Fibroblast of lung (primary cell): ENCODE data around the gene BIRC5. TPM values are rescaled to one million over a fixed set of nuclear protein-coding genes. Genes with fewer than 3 reads are reported as not detected.

Source experiments
- DNase-seq, 2 donors: peaks; one replicate each; pipeline versions ENCODE4 v3.0.0 to v3.0.0-alpha.2; 2010; ENCODE audit warnings: low read depth in 2 of 2
- H2AFZ ChIP-seq: 2 replicates; pipeline ENCODE4 v1.5.1; 2012; ENCODE audit warnings: low read length, control low read depth, inconsistent platforms
- H3K27ac ChIP-seq: 2 replicates; pipeline ENCODE4 v1.5.1; 2011; ENCODE audit warnings: low read length, control low read depth; ENCODE audit not compliant: insufficient read depth
- H3K27me3 ChIP-seq: 2 replicates; pipeline ENCODE4 v1.5.1; 2011; ENCODE audit warnings: mild to moderate bottlenecking, low read length; ENCODE audit not compliant: control insufficient read depth, insufficient read depth
- H3K36me3 ChIP-seq: 2 replicates; pipeline ENCODE4 v1.5.1; 2011; ENCODE audit warnings: low read length; ENCODE audit not compliant: control insufficient read depth, insufficient read depth
- H3K4me1 ChIP-seq: 2 replicates; pipeline ENCODE4 v1.5.1; 2011; ENCODE audit warnings: low read length; ENCODE audit not compliant: control insufficient read depth, insufficient read depth; ENCODE audit errors: extremely low read depth
- H3K4me2 ChIP-seq: 2 replicates; pipeline ENCODE4 v1.5.1; 2011; ENCODE audit warnings: low read length, control low read depth; ENCODE audit not compliant: insufficient read depth; ENCODE audit errors: extremely low read depth
- H3K4me3 ChIP-seq, 4 experiments: fragments of 200-600 bp in 1 of 4; sonication (generic) in 1 of 4; replicated peaks in 1 of 4; 2 replicates each; pipeline ENCODE4 v1.5.1; 2011 to 2016; ENCODE audit warnings: low read length in 4 of 4, low read depth in 3 of 4, mild to moderate bottlenecking in 3 of 4, control low read depth in 2 of 4, inconsistent platforms in 1 of 4, mixed read lengths in 1 of 4; ENCODE audit not compliant: insufficient read depth in 1 of 4; ENCODE audit errors: control extremely low read depth in 1 of 4
- H3K79me2 ChIP-seq: 2 replicates; pipeline ENCODE4 v1.5.1; 2012; ENCODE audit warnings: mild to moderate bottlenecking, low read length, inconsistent platforms; ENCODE audit not compliant: control insufficient read depth, insufficient read depth
- H3K9ac ChIP-seq: 2 replicates; pipeline ENCODE4 v1.5.1; 2011; ENCODE audit warnings: mild to moderate bottlenecking, low read length, control low read depth; ENCODE audit not compliant: insufficient read depth
- H3K9me3 ChIP-seq: 2 replicates; pipeline ENCODE4 v1.5.1; 2012; ENCODE audit warnings: low read depth, low read length; ENCODE audit not compliant: control insufficient read depth, insufficient read depth
- H4K20me1 ChIP-seq: 2 replicates; pipeline ENCODE4 v1.5.1; 2011; ENCODE audit warnings: low read length; ENCODE audit not compliant: control insufficient read depth, insufficient read depth; ENCODE audit errors: extremely low read depth
- CTCF ChIP-seq, 2 donors: IDR thresholded peaks in 1 of 2; conservative IDR thresholded peaks in 1 of 2; 1 replicate in 1 of 2; 2 replicates in 1 of 2; pipeline ENCODE4 v1.5.1; 2011 to 2012; ENCODE audit warnings: low read length in 2 of 2, control low read depth in 1 of 2, inconsistent platforms in 1 of 2, low read depth in 1 of 2, mild to moderate bottlenecking in 1 of 2
- EZH2 ChIP-seq: IDR thresholded peaks from 2 replicates; pipeline ENCODE4 v1.5.1; 2012; ENCODE audit warnings: low read length, control low read depth, mild to moderate bottlenecking; ENCODE audit errors: missing control alignments
- polyA plus RNA-seq, 2 donors: library from polyadenylated mRNA; depleted of rRNA in 1 of 2; stranded (reverse) in 1 of 2; unstranded in 1 of 2; fragments of >200 nt; gene quantifications; 2 replicates each; pipeline ENCODE4 v1.2.1, GENCODE V29; 2011 to 2012; ENCODE audit warnings: missing spikeins in 1 of 2
- total RNA-seq: library from RNA; depleted of rRNA; stranded (reverse); fragments of >200 nt; gene quantifications from 2 replicates; pipeline ENCODE4 v1.2.1, GENCODE V29; 2014

BIRC5 gene
- total and polyA plus RNA-seq, 2 donors (not counting 1 experiment from before 2014, with no cell fraction given), result 11.1 to 28.6 TPM

- no peak for TF ChIP-seq EZH2
- TF ChIP-seq CTCF (conservative IDR thresholded peaks at IDR 0.05 in 1 of 2, IDR thresholded peaks at IDR 0.05 in 1 of 2; ENCODE audit: low read depth in 1 of 2, low read length in 2 of 2), result no peak
- Histone ChIP-seq H3K9ac (no peak overlapping the region), H3K4me1 (no peaks in the 10 kb centered on the region), H3K4me3 (no peak overlapping the region), H3K27me3 (peaks cover 16% of the 10 kb centered on the region), H3K36me3 (no peaks in the 10 kb centered on the region), H3K9me3 (no peaks in the 10 kb centered on the region), H3K4me2 (no peak overlapping the region), H2AFZ (no peak overlapping the region), H4K20me1 (no peaks in the 10 kb centered on the region), H3K27ac (no peak overlapping the region), H3K79me2 (no peaks in the 10 kb centered on the region)
- DNase-seq, result peak; percentile 46 to 93
Observed at GRCh38 chr17:78272181-78272913, 58.3 kb downstream of the BIRC5 start.

DNA sequence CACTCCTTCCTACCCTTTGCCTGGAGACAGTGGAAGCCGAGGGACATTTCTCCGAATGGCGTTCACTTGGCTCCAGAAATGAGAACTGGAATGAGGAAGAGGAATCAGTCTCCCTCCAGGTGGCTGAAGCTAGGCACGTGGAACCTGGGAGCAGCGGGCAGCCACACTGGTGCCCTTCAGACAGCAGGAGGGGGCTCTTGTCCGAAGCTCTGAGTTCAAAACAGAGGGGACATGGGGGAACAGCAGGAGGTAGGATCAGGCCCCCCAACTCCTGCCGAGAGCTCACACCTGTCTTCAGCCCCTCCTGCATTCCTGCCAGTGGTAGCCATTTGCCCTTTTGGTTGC, 58.8 kb downstream of the BIRC5 start:
- no peak for TF ChIP-seq EZH2
- TF ChIP-seq CTCF (conservative IDR thresholded peaks at IDR 0.05 in 1 of 2, IDR thresholded peaks at IDR 0.05 in 1 of 2; ENCODE audit: low read depth in 1 of 2, low read length in 2 of 2), result no peak
- no peak overlapping the region for H3K27ac ChIP-seq
- H3K36me3 ChIP-seq, result no peaks in the 10 kb centered on the region
- no peaks in the 10 kb centered on the region for H3K9me3 ChIP-seq
- no peak for DNase-seq
- H3K79me2 ChIP-seq, result no peaks in the 10 kb centered on the region
- H3K4me3 ChIP-seq, result no peak overlapping the region
- no peak overlapping the region for H3K9ac ChIP-seq
- no peaks in the 10 kb centered on the region for H4K20me1 ChIP-seq
- no peaks in the 10 kb centered on the region for H3K4me1 ChIP-seq
- no peak overlapping the region for H3K4me2 ChIP-seq
- H2AFZ ChIP-seq, result no peak overlapping the region
- peaks cover 16% of the 10 kb centered on the region for H3K27me3 ChIP-seq

DNA sequence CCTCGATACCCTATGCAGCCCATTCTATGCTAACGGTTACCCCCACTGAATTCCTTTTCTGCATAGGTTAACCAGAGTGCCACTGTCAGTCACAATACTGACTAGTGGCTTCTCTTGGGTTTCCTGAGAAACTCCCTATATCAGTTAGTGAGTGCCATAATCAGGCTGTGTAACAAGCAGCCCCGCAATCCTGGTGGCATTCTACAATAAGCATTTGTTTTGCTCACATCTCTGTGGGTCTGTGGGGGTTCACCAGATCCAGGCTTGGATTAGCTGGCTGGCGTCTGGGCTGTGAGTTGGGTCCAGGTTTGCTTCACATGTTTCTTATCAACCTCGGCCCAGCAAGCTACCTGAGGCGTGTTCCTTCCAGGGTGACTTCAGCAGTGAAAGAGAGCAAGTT, 59.8 kb downstream of the BIRC5 start:
- H3K4me3 ChIP-seq, result no peak overlapping the region
- peaks cover 16% of the 10 kb centered on the region for H3K27me3 ChIP-seq
- DNase-seq, result no peak
- no peak overlapping the region for H3K4me2 ChIP-seq
- no peak overlapping the region for H3K9ac ChIP-seq
- H3K36me3 ChIP-seq, result no peaks in the 10 kb centered on the region
- H2AFZ ChIP-seq, result no peak overlapping the region
- no peaks in the 10 kb centered on the region for H3K4me1 ChIP-seq
- H3K9me3 ChIP-seq, result no peaks in the 10 kb centered on the region
- no peaks in the 10 kb centered on the region for H4K20me1 ChIP-seq
- no peaks in the 10 kb centered on the region for H3K79me2 ChIP-seq
- TF ChIP-seq CTCF (conservative IDR thresholded peaks at IDR 0.05 in 1 of 2, IDR thresholded peaks at IDR 0.05 in 1 of 2; ENCODE audit: low read depth in 1 of 2, low read length in 2 of 2), result no peak
- TF ChIP-seq EZH2, result no peak
- H3K27ac ChIP-seq, result no peak overlapping the region

Other genes starting within 250 kb of the BIRC5 start
- gene TMC6, start 85.5 kb upstream of the BIRC5 start, total RNA-seq, result 0.17 and 0.26 TPM in 2 replicates
- gene TMC6, start 85.5 kb upstream of the BIRC5 start, polyA plus RNA-seq, result 1.3 TPM in 1 of 2 replicates, not detected in the other
- not detected in 2 replicates for gene TMC8, start 83.5 kb upstream of the BIRC5 start, total RNA-seq
- 0.02 TPM in 1 of 2 replicates, not detected in the other for gene TMC8, start 83.5 kb upstream of the BIRC5 start, polyA plus RNA-seq
- not detected in 2 replicates for gene C17orf99, start 67.9 kb upstream of the BIRC5 start, total RNA-seq
- gene C17orf99, start 67.9 kb upstream of the BIRC5 start, polyA plus RNA-seq, result not detected in 2 replicates
- 9.5 and 15.5 TPM in 2 replicates for gene SYNGR2, start 45.7 kb upstream of the BIRC5 start, total RNA-seq
- 23.8 and 25.0 TPM in 2 replicates for gene SYNGR2, start 45.7 kb upstream of the BIRC5 start, polyA plus RNA-seq
- gene TK1, start 27.2 kb upstream of the BIRC5 start, total RNA-seq, result 7.7 and 69.2 TPM in 2 replicates
- 40.6 and 138 TPM in 2 replicates for gene TK1, start 27.2 kb upstream of the BIRC5 start, polyA plus RNA-seq
- gene AFMID, start 26.9 kb upstream of the BIRC5 start, total RNA-seq, result 24.1 and 29.2 TPM in 2 replicates
- gene AFMID, start 26.9 kb upstream of the BIRC5 start, polyA plus RNA-seq, result 20.9 and 28.1 TPM in 2 replicates
- not detected in 2 replicates for gene TMEM235, start 17.4 kb downstream of the BIRC5 start, total RNA-seq
- not detected in 2 replicates for gene TMEM235, start 17.4 kb downstream of the BIRC5 start, polyA plus RNA-seq
- 163 and 185 TPM in 2 replicates for gene SOCS3, start 145.8 kb downstream of the BIRC5 start, total RNA-seq
- gene SOCS3, start 145.8 kb downstream of the BIRC5 start, polyA plus RNA-seq, result 52.6 and 87.8 TPM in 2 replicates
- gene PGS1, start 164.4 kb downstream of the BIRC5 start, total RNA-seq, result 29.8 and 34.5 TPM in 2 replicates
- 21.7 and 22.4 TPM in 2 replicates for gene PGS1, start 164.4 kb downstream of the BIRC5 start, polyA plus RNA-seq